ENCODE data around the gene FOXJ2.

Gene FOXJ2

DNA sequence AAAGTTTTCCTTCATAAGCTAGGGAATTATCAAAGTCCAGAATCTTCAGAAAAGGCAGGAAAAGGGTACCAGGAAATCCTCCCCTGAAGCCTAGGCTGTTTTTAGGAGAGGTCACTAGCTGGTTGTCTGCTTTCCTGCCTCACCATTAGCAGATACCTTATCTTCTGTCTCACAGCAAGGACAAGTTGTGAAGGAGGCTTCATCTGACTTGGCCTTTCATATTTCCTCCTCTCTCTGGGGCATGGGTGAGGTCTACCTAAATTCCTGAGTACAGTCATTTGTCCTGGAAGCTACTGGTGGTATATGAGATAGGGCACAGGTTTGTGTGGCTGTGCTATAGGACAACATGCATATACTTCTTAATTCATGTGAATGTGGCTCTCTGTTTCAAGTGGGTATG lies 2.3 kb downstream of the FOXJ2 start:
- peak overlapping the region; percentile 95 for H3K4me3 ChIP-seq (ENCODE audit: low read length)
- no peaks in the 10 kb centered on the region for H3K27me3 ChIP-seq (ENCODE audit: control insufficient read depth, insufficient read depth, low read length)
- H3K9ac ChIP-seq (ENCODE audit: low read length), result no peak overlapping the region
- H3K4me1 ChIP-seq (ENCODE audit: control insufficient read depth, insufficient read depth, low read length), result peaks cover 47% of the 10 kb centered on the region
- H3K27ac ChIP-seq (ENCODE audit: low read depth, low read length), result no peak overlapping the region
- peaks cover under 1% of the 10 kb centered on the region for H3K36me3 ChIP-seq (ENCODE audit: control insufficient read depth, insufficient read depth, low read length)

DNA sequence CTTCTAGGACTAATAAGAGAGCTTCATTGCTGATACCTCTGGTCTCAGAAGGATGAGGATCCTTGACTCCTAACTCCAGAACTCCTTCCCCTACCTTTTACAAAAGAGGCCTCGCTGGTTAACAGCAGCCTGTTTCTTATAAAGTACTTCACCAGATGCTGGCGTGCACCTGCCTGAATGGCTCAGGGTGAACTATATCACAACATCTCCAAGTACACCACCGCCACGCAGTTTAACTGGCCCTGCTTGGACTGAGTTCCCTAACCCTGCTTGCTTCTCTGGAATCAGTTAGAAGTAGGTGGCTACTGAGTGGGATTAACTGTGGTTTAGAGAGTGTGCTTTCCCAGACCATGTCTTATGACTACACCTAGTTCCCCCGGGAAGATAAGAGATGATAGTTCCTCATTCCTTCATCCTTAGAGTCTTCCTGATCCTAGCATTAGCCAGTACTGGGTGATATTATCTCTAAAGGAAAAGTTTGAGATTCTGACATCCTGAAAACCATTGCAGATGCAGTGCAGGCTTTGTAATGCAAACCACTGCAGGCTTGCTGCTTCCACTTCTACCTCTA lies 3.0 kb downstream of the FOXJ2 start:
- Histone ChIP-seq H3K9ac (ENCODE audit: low read length) (no peak overlapping the region), H3K4me1 (ENCODE audit: control insufficient read depth, insufficient read depth, low read length) (peaks cover 47% of the 10 kb centered on the region), H3K27me3 (ENCODE audit: control insufficient read depth, insufficient read depth, low read length) (no peaks in the 10 kb centered on the region), H3K4me3 (ENCODE audit: low read length) (peak overlapping the region; percentile 9), H3K36me3 (ENCODE audit: control insufficient read depth, insufficient read depth, low read length) (peaks cover 4% of the 10 kb centered on the region), H3K27ac (ENCODE audit: low read depth, low read length) (no peak overlapping the region)

DNA sequence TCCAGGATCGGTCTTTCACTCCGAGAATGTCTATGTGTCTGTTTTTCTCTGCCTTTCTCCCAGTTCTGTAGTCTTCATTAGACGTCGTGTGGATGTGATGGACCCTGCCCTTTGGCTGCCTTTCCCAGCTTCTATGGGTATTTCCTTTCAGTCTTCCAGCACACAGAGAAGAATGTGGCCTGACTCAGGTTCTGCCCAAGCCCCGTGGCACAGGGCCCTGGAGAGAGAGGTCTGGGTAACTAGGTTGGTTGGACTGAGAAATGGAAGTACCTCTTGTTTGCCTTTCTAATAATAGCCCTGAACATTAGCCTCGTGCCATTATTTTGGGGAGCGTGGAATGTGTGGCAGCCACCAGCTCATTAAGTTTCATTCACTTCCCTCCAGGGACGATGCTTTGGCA lies 3.8 kb downstream of the FOXJ2 start:
- Histone ChIP-seq H3K27ac (ENCODE audit: low read depth, low read length) (no peak overlapping the region), H3K4me1 (ENCODE audit: control insufficient read depth, insufficient read depth, low read length) (peaks cover 47% of the 10 kb centered on the region), H3K9ac (ENCODE audit: low read length) (no peak overlapping the region), H3K27me3 (ENCODE audit: control insufficient read depth, insufficient read depth, low read length) (no peaks in the 10 kb centered on the region), H3K4me3 (ENCODE audit: low read length) (no peak overlapping the region), H3K36me3 (ENCODE audit: control insufficient read depth, insufficient read depth, low read length) (peaks cover 8% of the 10 kb centered on the region)

DNA sequence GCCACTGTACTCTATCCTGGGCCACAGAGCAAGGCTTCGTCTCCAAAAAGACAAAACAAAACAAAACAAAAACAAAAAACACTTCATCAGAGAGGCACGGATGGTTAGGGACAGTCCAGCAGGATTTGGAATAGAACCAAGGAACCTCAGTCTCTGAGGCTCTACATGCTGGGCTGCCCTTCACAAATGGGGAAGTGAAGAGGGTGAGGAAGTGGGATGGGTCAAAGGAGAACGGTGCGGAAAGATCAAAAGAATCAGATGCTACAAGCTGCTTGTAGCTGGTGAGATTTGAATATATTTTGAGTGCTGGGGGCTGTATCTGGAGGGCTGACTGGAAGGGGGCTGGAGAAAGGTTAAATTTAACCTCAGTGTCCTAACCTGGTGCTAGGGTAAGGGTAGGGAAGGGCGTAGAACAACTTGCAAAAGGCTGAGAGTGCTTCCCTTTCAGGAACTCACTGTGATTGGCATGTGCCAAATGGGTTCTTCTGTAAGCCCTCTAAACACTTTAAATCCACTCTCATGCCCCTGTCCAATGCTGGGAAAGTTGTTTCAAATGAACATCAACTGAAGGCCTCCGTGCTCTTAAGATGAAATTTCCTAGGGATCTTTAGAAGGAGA lies 4.6 kb downstream of the FOXJ2 start:
- H3K36me3 ChIP-seq (ENCODE audit: control insufficient read depth, insufficient read depth, low read length), result peaks cover 12% of the 10 kb centered on the region
- H3K9ac ChIP-seq (ENCODE audit: low read length), result no peak overlapping the region
- no peaks in the 10 kb centered on the region for H3K27me3 ChIP-seq (ENCODE audit: control insufficient read depth, insufficient read depth, low read length)
- peaks cover 47% of the 10 kb centered on the region for H3K4me1 ChIP-seq (ENCODE audit: control insufficient read depth, insufficient read depth, low read length)
- H3K27ac ChIP-seq (ENCODE audit: low read depth, low read length), result no peak overlapping the region
- no peak overlapping the region for H3K4me3 ChIP-seq (ENCODE audit: low read length)

DNA sequence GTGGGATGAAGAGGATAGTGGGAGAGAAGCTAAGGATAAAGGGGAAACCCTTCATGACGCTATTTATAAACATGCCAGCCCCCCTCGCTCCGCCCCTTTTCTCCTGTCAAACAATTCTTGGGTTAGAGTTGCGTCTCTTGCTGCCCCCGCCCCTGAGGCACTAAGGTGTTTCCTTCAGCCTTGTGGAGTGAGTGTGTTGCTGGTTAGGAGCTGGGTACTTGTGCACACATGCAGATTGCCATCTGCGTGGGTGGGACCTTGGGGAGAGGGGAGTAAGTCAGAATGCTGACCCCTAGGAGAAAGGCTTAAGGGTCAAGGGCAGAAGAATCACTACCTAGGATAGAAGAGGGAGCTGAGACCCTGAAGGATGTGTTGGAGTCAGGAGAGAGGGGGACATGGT lies 5.4 kb downstream of the FOXJ2 start:
- Histone ChIP-seq H3K27ac (ENCODE audit: low read depth, low read length) (peak overlapping the region; percentile 60), H3K4me3 (ENCODE audit: low read length) (no peak overlapping the region), H3K27me3 (ENCODE audit: control insufficient read depth, insufficient read depth, low read length) (no peaks in the 10 kb centered on the region), H3K9ac (ENCODE audit: low read length) (no peak overlapping the region), H3K4me1 (ENCODE audit: control insufficient read depth, insufficient read depth, low read length) (peaks cover 47% of the 10 kb centered on the region), H3K36me3 (ENCODE audit: control insufficient read depth, insufficient read depth, low read length) (peaks cover 13% of the 10 kb centered on the region)

DNA sequence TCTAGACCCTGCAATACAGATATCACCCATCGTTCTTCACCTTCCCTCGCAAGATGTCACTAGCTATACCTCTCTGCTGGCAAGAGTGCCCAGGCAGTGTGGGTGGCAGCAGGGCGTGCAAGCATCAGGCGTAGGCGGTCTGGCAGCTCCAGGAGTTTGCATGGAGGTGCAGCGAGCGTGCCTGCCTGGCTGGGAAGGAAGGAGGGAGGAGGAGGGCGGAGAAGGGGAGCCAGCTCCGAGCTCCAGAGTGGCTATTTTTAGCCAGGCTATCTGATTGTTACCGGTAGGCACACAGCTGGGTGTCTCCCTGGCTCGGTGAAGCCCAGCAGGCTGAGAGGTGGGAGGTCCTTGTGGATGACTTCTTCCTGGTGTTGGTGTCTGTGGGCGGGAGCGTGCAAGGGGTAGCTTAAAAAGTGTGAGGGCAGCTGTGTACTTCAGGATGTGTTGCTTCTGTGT lies 6.2 kb downstream of the FOXJ2 start:
- peak overlapping the region; percentile 60 for H3K27ac ChIP-seq (ENCODE audit: low read depth, low read length)
- no peaks in the 10 kb centered on the region for H3K27me3 ChIP-seq (ENCODE audit: control insufficient read depth, insufficient read depth, low read length)
- H3K36me3 ChIP-seq (ENCODE audit: control insufficient read depth, insufficient read depth, low read length), result peaks cover 14% of the 10 kb centered on the region
- H3K4me1 ChIP-seq (ENCODE audit: control insufficient read depth, insufficient read depth, low read length), result peaks cover 45% of the 10 kb centered on the region
- peak overlapping the region; percentile 56 for H3K4me3 ChIP-seq (ENCODE audit: low read length)
- no peak overlapping the region for H3K9ac ChIP-seq (ENCODE audit: low read length)

DNA sequence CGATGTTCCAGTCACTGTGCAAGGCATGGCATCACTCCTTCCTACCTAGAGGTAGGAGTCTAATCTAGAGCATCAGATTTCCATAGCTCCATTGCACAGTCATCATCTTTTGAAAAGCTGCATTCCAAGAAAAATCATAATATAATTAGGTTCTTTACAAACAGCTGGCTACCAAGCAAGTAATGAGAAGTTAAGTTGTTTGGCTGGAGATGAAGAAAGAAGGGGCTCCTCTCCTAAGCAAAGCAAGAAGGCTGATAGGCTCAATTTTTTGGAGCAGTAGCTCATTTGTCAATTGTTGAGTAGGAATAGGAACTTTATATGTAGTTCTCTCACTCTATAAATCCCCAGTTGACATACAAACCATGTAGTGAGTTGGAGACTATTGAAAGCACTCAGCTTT lies 8.3 kb downstream of the FOXJ2 start:
- H3K4me1 ChIP-seq (ENCODE audit: control insufficient read depth, insufficient read depth, low read length), result peaks cover 26% of the 10 kb centered on the region
- H3K36me3 ChIP-seq (ENCODE audit: control insufficient read depth, insufficient read depth, low read length), result peaks cover 26% of the 10 kb centered on the region

DNA sequence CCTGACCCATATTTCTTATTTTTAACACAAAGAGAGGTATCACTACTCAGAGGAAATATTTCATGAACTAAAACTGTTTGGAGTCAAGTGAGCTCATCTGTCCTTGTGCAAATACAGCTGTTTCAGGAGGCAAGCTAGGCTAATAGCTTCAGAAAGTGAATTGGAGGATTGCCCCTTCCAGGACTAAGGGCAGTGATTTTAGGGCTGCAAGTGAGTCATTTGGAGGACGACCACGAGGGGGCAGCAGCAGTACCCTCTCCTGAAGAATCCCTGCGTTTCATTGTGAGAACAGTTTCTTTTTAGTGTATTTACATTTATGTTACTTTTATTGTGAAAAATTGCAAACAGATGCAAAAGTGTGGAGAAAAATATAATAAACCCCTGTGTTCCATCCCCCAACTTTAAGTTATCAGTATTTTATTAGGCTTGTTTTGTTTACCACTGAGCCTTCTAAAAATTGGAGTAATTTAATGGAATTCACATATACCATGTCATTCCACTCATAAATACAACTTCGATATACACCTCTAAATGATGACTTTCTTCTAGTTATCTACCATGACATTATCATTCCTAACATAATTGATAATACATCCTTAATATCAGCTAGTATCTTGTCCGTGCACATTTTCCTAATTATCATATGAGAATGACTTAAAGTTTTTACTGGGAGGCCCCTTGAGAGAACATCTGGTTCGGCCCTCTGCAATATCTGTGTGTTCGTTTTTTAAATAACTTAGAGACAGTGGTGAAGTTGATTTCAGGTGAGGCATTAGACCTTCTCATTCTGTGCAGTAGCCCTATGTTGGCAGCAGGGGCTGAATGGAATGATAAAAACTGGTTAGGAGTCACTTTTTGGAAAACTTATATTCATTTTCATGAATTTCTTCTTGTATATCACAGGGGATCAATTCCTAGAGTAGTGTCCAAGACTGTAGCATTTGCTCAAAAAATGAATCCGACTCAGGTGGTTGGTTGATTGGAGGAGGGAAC lies 13.7 kb downstream of the FOXJ2 start:
- Histone ChIP-seq H3K27ac (ENCODE audit: low read depth, low read length) (no peak overlapping the region), H3K36me3 (ENCODE audit: control insufficient read depth, insufficient read depth, low read length) (peaks cover 40% of the 10 kb centered on the region)

More for the DNA sequence above, 8.3 kb downstream of the FOXJ2 start:
- Histone ChIP-seq H3K27me3 (ENCODE audit: control insufficient read depth, insufficient read depth, low read length) (no peaks in the 10 kb centered on the region), H3K27ac (ENCODE audit: low read depth, low read length) (no peak overlapping the region), H3K4me3 (ENCODE audit: low read length) (no peak overlapping the region), H3K9ac (ENCODE audit: low read length) (no peak overlapping the region)

DNA sequence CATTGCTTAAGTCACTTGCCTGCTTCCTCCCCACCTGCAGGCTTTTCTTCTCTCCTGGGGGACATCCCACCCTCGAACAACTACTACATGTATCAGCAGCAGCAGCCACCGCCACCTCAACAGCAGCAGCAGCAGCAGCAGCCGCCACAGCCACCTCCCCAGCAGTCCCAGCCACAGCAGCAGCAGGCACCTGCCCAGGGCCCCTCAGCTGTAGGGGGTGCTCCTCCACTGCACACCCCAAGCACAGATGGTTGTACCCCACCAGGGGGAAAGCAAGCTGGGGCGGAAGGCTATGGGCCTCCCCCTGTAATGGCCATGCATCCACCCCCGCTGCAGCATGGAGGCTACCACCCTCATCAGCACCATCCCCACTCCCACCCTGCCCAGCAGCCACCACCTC lies 15.3 kb downstream of the FOXJ2 start:
- Histone ChIP-seq H3K27ac (ENCODE audit: low read depth, low read length) (no peak overlapping the region), H3K4me3 (ENCODE audit: low read length) (no peak overlapping the region), H3K9ac (ENCODE audit: low read length) (no peak overlapping the region), H3K4me1 (ENCODE audit: control insufficient read depth, insufficient read depth, low read length) (no peaks in the 10 kb centered on the region), H3K27me3 (ENCODE audit: control insufficient read depth, insufficient read depth, low read length) (no peaks in the 10 kb centered on the region), H3K36me3 (ENCODE audit: control insufficient read depth, insufficient read depth, low read length) (peaks cover 45% of the 10 kb centered on the region)

More for the DNA sequence above, 13.7 kb downstream of the FOXJ2 start:
- H3K4me1 ChIP-seq (ENCODE audit: control insufficient read depth, insufficient read depth, low read length), result no peaks in the 10 kb centered on the region
- H3K4me3 ChIP-seq (ENCODE audit: low read length), result no peak overlapping the region
- no peaks in the 10 kb centered on the region for H3K27me3 ChIP-seq (ENCODE audit: control insufficient read depth, insufficient read depth, low read length)
- no peak overlapping the region for H3K9ac ChIP-seq (ENCODE audit: low read length)

DNA sequence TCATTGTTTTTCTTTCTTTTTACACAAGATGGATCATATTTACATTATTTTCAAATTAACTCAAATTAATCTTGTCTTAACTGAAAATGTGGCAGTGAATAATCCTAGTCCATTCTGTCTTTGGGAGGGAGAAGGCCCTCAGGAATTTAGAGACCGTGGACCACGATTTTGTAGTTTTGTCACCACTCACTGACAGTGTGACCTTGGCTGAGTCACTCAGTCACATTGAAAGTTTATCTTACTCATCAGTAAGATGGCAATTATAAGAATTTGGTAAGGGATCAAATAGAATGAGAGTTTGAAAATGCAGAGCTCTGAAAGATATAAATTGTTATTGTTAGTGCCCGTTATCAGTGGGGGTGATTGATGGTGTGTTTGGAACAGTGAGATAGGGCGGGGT lies 16.4 kb downstream of the FOXJ2 start:
- H3K27me3 ChIP-seq (ENCODE audit: control insufficient read depth, insufficient read depth, low read length), result no peaks in the 10 kb centered on the region
- no peaks in the 10 kb centered on the region for H3K4me1 ChIP-seq (ENCODE audit: control insufficient read depth, insufficient read depth, low read length)
- no peak overlapping the region for H3K27ac ChIP-seq (ENCODE audit: low read depth, low read length)
- H3K36me3 ChIP-seq (ENCODE audit: control insufficient read depth, insufficient read depth, low read length), result peaks cover 41% of the 10 kb centered on the region
- H3K9ac ChIP-seq (ENCODE audit: low read length), result no peak overlapping the region
- no peak overlapping the region for H3K4me3 ChIP-seq (ENCODE audit: low read length)

DNA sequence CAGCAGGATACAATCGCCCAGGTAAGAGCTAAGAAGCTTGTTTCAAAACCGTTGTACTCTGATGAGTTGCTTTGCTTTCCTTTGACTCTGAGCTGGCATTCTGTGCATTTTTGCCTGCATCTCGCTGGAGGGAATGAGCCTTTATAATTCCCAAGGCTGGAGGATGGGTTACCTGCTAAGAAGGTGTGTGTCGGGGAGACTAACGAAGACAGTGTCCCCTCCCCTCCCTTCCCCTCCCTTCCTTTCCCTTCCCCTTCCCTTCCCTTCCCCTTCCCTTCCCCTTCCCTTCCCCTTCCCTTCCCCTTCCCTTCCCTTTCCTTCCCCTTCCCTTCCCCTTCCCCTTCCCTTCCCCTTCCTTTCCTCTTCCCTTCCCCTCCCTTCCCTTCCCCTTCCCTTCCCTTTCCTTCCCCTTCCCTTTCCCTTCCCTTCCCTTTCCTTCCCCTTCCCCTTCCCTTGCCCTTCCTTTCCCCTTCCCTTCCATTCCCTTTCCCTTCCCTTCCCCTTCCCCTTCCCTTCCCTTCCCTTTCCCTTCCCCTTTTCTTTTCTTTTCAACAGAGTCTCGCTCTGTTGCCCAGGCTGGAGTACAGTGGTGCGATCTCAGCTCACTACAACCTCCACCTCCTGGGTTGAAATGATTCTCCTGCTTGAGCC lies 18.2 kb downstream of the FOXJ2 start:
- Histone ChIP-seq H3K27ac (ENCODE audit: low read depth, low read length) (no peak overlapping the region), H3K36me3 (ENCODE audit: control insufficient read depth, insufficient read depth, low read length) (peaks cover 31% of the 10 kb centered on the region), H3K4me3 (ENCODE audit: low read length) (no peak overlapping the region), H3K4me1 (ENCODE audit: control insufficient read depth, insufficient read depth, low read length) (no peaks in the 10 kb centered on the region), H3K27me3 (ENCODE audit: control insufficient read depth, insufficient read depth, low read length) (no peaks in the 10 kb centered on the region), H3K9ac (ENCODE audit: low read length) (no peak overlapping the region)

DNA sequence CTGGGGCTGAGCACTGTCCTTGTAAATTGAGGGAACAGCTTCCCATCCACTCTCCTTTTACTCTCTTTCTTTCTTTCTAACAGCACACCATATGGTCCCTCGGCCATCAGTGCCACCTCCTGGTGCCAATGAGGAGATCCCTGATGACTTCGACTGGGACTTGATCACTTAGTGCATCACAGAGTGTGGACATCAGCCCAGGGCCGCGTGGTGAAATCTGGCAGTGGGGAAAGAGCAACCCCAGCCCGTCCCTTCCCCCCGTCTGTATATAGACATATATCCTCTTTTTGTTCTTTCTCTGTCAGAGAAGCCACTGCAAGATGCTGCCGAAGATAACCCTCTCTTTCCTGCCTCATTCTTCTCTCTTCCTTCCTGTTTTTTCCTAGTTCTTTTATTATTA lies 20.2 kb downstream of the FOXJ2 start:
- peaks cover 26% of the 10 kb centered on the region for H3K36me3 ChIP-seq (ENCODE audit: control insufficient read depth, insufficient read depth, low read length)
- no peak overlapping the region for H3K27ac ChIP-seq (ENCODE audit: low read depth, low read length)
- H3K4me3 ChIP-seq (ENCODE audit: low read length), result no peak overlapping the region
- no peaks in the 10 kb centered on the region for H3K4me1 ChIP-seq (ENCODE audit: control insufficient read depth, insufficient read depth, low read length)
- no peak overlapping the region for H3K9ac ChIP-seq (ENCODE audit: low read length)
- no peaks in the 10 kb centered on the region for H3K27me3 ChIP-seq (ENCODE audit: control insufficient read depth, insufficient read depth, low read length)

All from rectal smooth muscle tissue (tissue), 1 donor.